GM12878 (cell line): Measurements from ENCODE around the gene NOS1AP. TPM values are rescaled to one million over a fixed set of nuclear protein-coding genes. Genes with fewer than 3 reads are reported as not detected.

Experiments
- ATAC-seq: fragments of 200-7000 bp; cut with Tn5 transposase; 3 replicates; pipeline ENCODE4 v1.9.1; 2020; ENCODE audit warnings: mild to moderate bottlenecking, moderate library complexity
- BruUV-seq: library from RNA; stranded (reverse); fragments of 400-500 nt; replicated peaks from 2 replicates; lab custom pipeline; 2021; lab: Mats Ljungman, UMichigan
- CTCF ChIA-PET: fragments of 300-600 bp; sonication (Branson Sonifier 250); formaldehyde crosslinking; extraction: SDS; loops from one replicate; lab custom pipeline; 2021; ENCODE audit warnings: inconsistent platforms; lab: Yijun Ruan, JAX
- POLR2A ChIA-PET: fragments of 350-600 bp; formaldehyde crosslinking; extraction: SDS; loops from one replicate; lab custom pipeline; 2021; ENCODE audit warnings: inconsistent platforms; lab: Charles Lee
- RAD21 ChIA-PET: fragments of 300-600 bp; sonication (Branson Sonifier 250); formaldehyde crosslinking; loops from one replicate; lab custom pipeline; 2023; ENCODE audit warnings: antibody characterized with exemption; ENCODE audit not compliant: unreplicated experiment; lab: Charles Lee
- SMC1A ChIA-PET: fragments of 300-600 bp; sonication (Branson Sonifier 250); formaldehyde crosslinking; loops from one replicate; lab custom pipeline; 2023; ENCODE audit not compliant: unreplicated experiment, uncharacterized antibody; lab: Charles Lee
- DNase-seq: peaks from one replicate; pipeline ENCODE4 v3.0.0-alpha.2; 2011; ENCODE audit warnings: low read depth, low spot score
- FAIRE-seq: peaks from 3 replicates; lab custom pipeline; 2011; peaks lifted over from hg19 to GRCh38; lab: Jason Lieb, UNC
- H2AFZ ChIP-seq: 2 replicates; pipeline ENCODE4 v1.6.0; 2011; ENCODE audit warnings: low read depth, low read length, control low read depth; ENCODE audit not compliant: control insufficient read depth
- H3K27ac ChIP-seq: 2 replicates; pipeline ENCODE4 v1.5.1; 2011; ENCODE audit warnings: control low read depth; ENCODE audit not compliant: control insufficient read depth, insufficient read depth
- H3K27me3 ChIP-seq, 2 experiments: replicated peaks in 1 of 2; 2 replicates each; pipeline versions ENCODE4 v1.6.0 to v1.6.1; 2011; ENCODE audit warnings: low read length in 1 of 2; ENCODE audit not compliant: control insufficient read depth in 2 of 2, insufficient read depth in 2 of 2
- H3K36me3 ChIP-seq, 2 experiments: 2 replicates each; pipeline ENCODE4 v1.5.1; 2011; ENCODE audit warnings: low read length in 1 of 2; ENCODE audit not compliant: control insufficient read depth in 2 of 2, insufficient read depth in 2 of 2
- H3K4me1 ChIP-seq: 2 replicates; pipeline ENCODE4 v1.6.1; 2011; ENCODE audit warnings: mild to moderate bottlenecking, low read length, moderate library complexity, mixed read lengths; ENCODE audit not compliant: control insufficient read depth, insufficient read depth
- H3K4me2 ChIP-seq: 2 replicates; pipeline ENCODE4 v1.6.0; 2011; ENCODE audit warnings: control low read depth; ENCODE audit not compliant: control insufficient read depth, insufficient read depth
- H3K4me3 ChIP-seq: fragments of 200-600 bp; sonication (generic); 2 replicates; pipeline ENCODE4 v1.5.1; 2016
- H3K79me2 ChIP-seq: 2 replicates; pipeline ENCODE4 v1.6.0; 2011; ENCODE audit warnings: low read length; ENCODE audit not compliant: control insufficient read depth, insufficient read depth
- H3K9ac ChIP-seq: 2 replicates; pipeline ENCODE4 v1.8.0; 2011; ENCODE audit warnings: low read length, control low read depth, mixed read lengths; ENCODE audit not compliant: control insufficient read depth, insufficient read depth
- H3K9me3 ChIP-seq: replicated peaks from 3 replicates; pipeline ENCODE4 v1.5.1; 2011; ENCODE audit warnings: mild to moderate bottlenecking, low read length; ENCODE audit not compliant: control insufficient read depth, insufficient read depth
- H4K20me1 ChIP-seq: 2 replicates; pipeline ENCODE4 v1.6.0; 2011; ENCODE audit not compliant: control insufficient read depth, insufficient read depth
- BCLAF1 ChIP-seq: fragments of 450-650 bp; IDR thresholded peaks from 2 replicates; pipeline ENCODE4 v1.6.1; 2017; ENCODE audit warnings: antibody characterized with exemption, mild to moderate bottlenecking, moderate library complexity
- CBFB ChIP-seq: IDR thresholded peaks from 2 replicates; pipeline ENCODE4 v1.6.1; 2016; ENCODE audit warnings: antibody characterized with exemption, low read depth
- CHD4 ChIP-seq: fragments of 200-600 bp; sonication (generic); IDR thresholded peaks from 2 replicates; pipeline ENCODE4 v1.6.1; 2016; ENCODE audit warnings: mild to moderate bottlenecking
- E4F1 ChIP-seq: fragments of 450-650 bp; IDR thresholded peaks from 2 replicates; pipeline ENCODE4 v1.6.1; 2018; ENCODE audit warnings: borderline replicate concordance, mild to moderate bottlenecking; ENCODE audit not compliant: partially characterized antibody
- ETV6 ChIP-seq, 2 experiments: fragments of 450-650 bp in 1 of 2; IDR thresholded peaks in 1 of 2; conservative IDR thresholded peaks in 1 of 2; 2 replicates each; pipeline ENCODE4 v1.6.1; 2014; ENCODE audit warnings: antibody characterized with exemption in 1 of 2, borderline replicate concordance in 1 of 2, low read depth in 1 of 2, mild to moderate bottlenecking in 1 of 2, moderate library complexity in 1 of 2
- MYC ChIP-seq: IDR thresholded peaks from 2 replicates; pipeline ENCODE4 v1.6.1; 2011; ENCODE audit warnings: mild to moderate bottlenecking, low read length, moderate library complexity, inconsistent platforms; ENCODE audit not compliant: insufficient read depth, insufficient replicate concordance, insufficient read length, severe bottlenecking
- PML ChIP-seq: IDR thresholded peaks from 2 replicates; pipeline ENCODE4 v1.6.1; 2012; ENCODE audit warnings: low read length, inconsistent platforms
- POU2F2 ChIP-seq: IDR thresholded peaks from 3 replicates; pipeline ENCODE4 v1.6.1; 2011; ENCODE audit warnings: low read depth, mild to moderate bottlenecking, low read length, borderline replicate concordance
- PRDM15 ChIP-seq: fragments of 450-650 bp; formaldehyde crosslinking; IDR thresholded peaks from 2 replicates; pipeline ENCODE4 v1.4.0; 2020; ENCODE audit warnings: mild to moderate bottlenecking, moderate library complexity
- RAD21 ChIP-seq: IDR thresholded peaks from 2 replicates; pipeline ENCODE4 v1.6.1; 2011; ENCODE audit warnings: mild to moderate bottlenecking, low read depth, low read length, moderate library complexity; ENCODE audit not compliant: insufficient read depth
- RCOR1 ChIP-seq: conservative IDR thresholded peaks from 2 replicates; pipeline ENCODE4 v1.6.1; 2012; ENCODE audit warnings: low read depth, low read length, improper control_type of control experiment
- ZNF274 ChIP-seq: IDR thresholded peaks from one replicate; pipeline ENCODE4 v1.8.0; 2011; ENCODE audit not compliant: insufficient read length, insufficient read depth
- WGBS: methylation state at CpG from one replicate; pipeline ENCODE4 v1.1.6; 2016; ENCODE audit warnings: low lambda C conversion rate; ENCODE audit not compliant: insufficient replicate concordance, insufficient coverage; ENCODE audit errors: missing lambda C conversion rate; 5-methylcytosine and 5-hydroxymethylcytosine counted together
- in situ Hi-C: fragments of 300-500 bp; cut with MboI; formaldehyde crosslinking; loops from 9 replicates; pipeline ENCODE4 v1.14.3; 2018; ENCODE audit warnings: mixed read lengths
- intact Hi-C: fragments of 100-400 bp; cut with micrococcal nuclease; formaldehyde crosslinking; loops from one replicate; pipeline ENCODE4 v1.14.2; 2022; ENCODE audit not compliant: unreplicated experiment
- polyA plus RNA-seq, 11 experiments: library from polyadenylated mRNA; depleted of rRNA in 4 of 11; unstranded in 6 of 11; stranded (reverse) in 5 of 11; fragments of >200 nt; fragmentation: Nextera tagmentation in 4 of 11; fragmentation: Illumina TruSeq in 1 of 11; extraction: Ambion mirVana in 4 of 11; extraction: Trizol in 1 of 11; gene quantifications; 1 replicate in 1 of 11; 2 replicates in 10 of 11; pipeline versions ENCODE4 v1.2.1 to v1.2.3, GENCODE V29; 2011 to 2016; ENCODE audit warnings: inconsistent platforms in 2 of 11, missing spikeins in 2 of 11, low read depth in 1 of 11
- total RNA-seq, 4 experiments: library from RNA; depleted of rRNA in 3 of 4; stranded (reverse); fragments of >200 nt in 3 of 4; fragmentation: Illumina TruSeq in 1 of 4; extraction: Trizol in 1 of 4; gene quantifications; 2 replicates each; pipeline versions ENCODE4 v1.2.1 to v1.2.3, GENCODE V29; 2013 to 2021

The NOS1AP gene
- total and polyA plus RNA-seq, 10 of the 15 experiments (the other 5 are each of a cell fraction or from before 2014, with no cell fraction given) = 0.03 to 0.15 TPM; not detected in 8

- TF ChIP-seq E4F1 (no peak), PRDM15 (CRISPR knock-in tag) (no peak), RAD21 (no peak)
Measured at GRCh38 chr1:162215902-162216301, 146.4 kb downstream of the NOS1AP start (continued).

GRCh38 chr1:162216604-162217003 lies 147.1 kb downstream of the NOS1AP start:
- WGBS = 88% methylated on average over 1 of the region's 1 CpG
- in situ Hi-C loops = no loop called here
- no peak for TF ChIP-seq ETV6 (conservative IDR thresholded peaks at IDR 0.05 in 1 of 2, IDR thresholded peaks at IDR 0.05 in 1 of 2; ENCODE audit: borderline replicate concordance in 1 of 2, low read depth in 1 of 2)
- no peak for TF ChIP-seq MYC
- TF ChIP-seq RCOR1 = no peak
- TF ChIP-seq POU2F2 = no peak
- no peak for TF ChIP-seq BCLAF1
- no peak for TF ChIP-seq ZNF274
- no peak for TF ChIP-seq PML
- no peak for TF ChIP-seq CHD4
- no peak for TF ChIP-seq CBFB

More at GRCh38 chr1:162216604-162217003, 147.1 kb downstream of the NOS1AP start:
- Histone ChIP-seq H3K79me2 (no peaks in the 10 kb centered on the region), H3K4me2 (no peak overlapping the region), H3K36me3 (no peaks in the 10 kb centered on the region), H2AFZ (no peak overlapping the region), H3K9ac (no peak overlapping the region), H3K9me3 (no peaks in the 10 kb centered on the region), H3K27me3 (peaks cover 0 to 1% of the 10 kb centered on the region in 2 experiments; a peak in 2 of 4 replicates), H3K4me1 (no peaks in the 10 kb centered on the region), H4K20me1 (no peaks in the 10 kb centered on the region), H3K4me3 (no peak overlapping the region), H3K27ac (no peak overlapping the region)
- RAD21 ChIA-PET = no interaction called here
- no peak for FAIRE-seq
- no TSS peak for BruUV-seq
- POLR2A ChIA-PET = no interaction called here
- SMC1A ChIA-PET = no interaction called here
- CTCF ChIA-PET = no interaction called here
- DNase-seq = no peak
- intact Hi-C loops = no loop called here
- ATAC-seq = no peak
